ENCODE results near the gene EZR.

EZR gene

GRCh38 chr6:158781692-158782373, 37.3 kb downstream of the EZR start:
- Histone ChIP-seq H3K36me3 (ENCODE audit: insufficient read depth, low read length) (peaks cover 99% of the 10 kb centered on the region), H3K4me2 (ENCODE audit: low read length) (no peak overlapping the region), H3K9ac (ENCODE audit: low read length) (no peak overlapping the region), H3F3A (ENCODE audit: insufficient read depth, low read length) (no peaks in the 10 kb centered on the region), H3K4me1 (ENCODE audit: insufficient read depth, low read length, severe bottlenecking) (no peaks in the 10 kb centered on the region), H3K9me2 (ENCODE audit: low read depth, low read length) (no peaks in the 10 kb centered on the region), H3K9me3 (ENCODE audit: low read length) (no peaks in the 10 kb centered on the region), H3K4me3 (ENCODE audit: low read depth, low read length, poor library complexity, severe bottlenecking) (no peak overlapping the region), H4K20me1 (ENCODE audit: insufficient read depth, low read length) (0 out of 2 replicates have a peak, but pooled peaks cover 3% of the 10 kb centered on the region), H3K79me2 (ENCODE audit: insufficient read depth, low read length) (no peaks in the 10 kb centered on the region), H2AFZ (ENCODE audit: low read length) (no peak overlapping the region), H3K27ac (ENCODE audit: low read depth, low read length, poor library complexity, severe bottlenecking) (no peak overlapping the region), H3K27me3 (ENCODE audit: insufficient read depth, low read length) (no peaks in the 10 kb centered on the region)
- TF ChIP-seq CTCF (IDR thresholded peaks at IDR 0.05; ENCODE audit: low read length): no peak
- TF ChIP-seq EZH2 (IDR thresholded peaks at IDR 0.05; ENCODE audit: borderline replicate concordance, low read length): no peak

GRCh38 chr6:158780988-158781691, 38.0 kb downstream of the EZR start:
- Histone ChIP-seq H3K9me3 (ENCODE audit: low read length) (no peaks in the 10 kb centered on the region), H3F3A (ENCODE audit: insufficient read depth, low read length) (no peaks in the 10 kb centered on the region), H2AFZ (ENCODE audit: low read length) (no peak overlapping the region), H3K36me3 (ENCODE audit: insufficient read depth, low read length) (peaks cover 99% of the 10 kb centered on the region), H3K4me2 (ENCODE audit: low read length) (no peak overlapping the region), H3K79me2 (ENCODE audit: insufficient read depth, low read length) (no peaks in the 10 kb centered on the region), H3K9me2 (ENCODE audit: low read depth, low read length) (no peaks in the 10 kb centered on the region), H3K4me3 (ENCODE audit: low read depth, low read length, poor library complexity, severe bottlenecking) (no peak overlapping the region), H4K20me1 (ENCODE audit: insufficient read depth, low read length) (0 out of 2 replicates have a peak, but pooled peaks cover 3% of the 10 kb centered on the region), H3K27ac (ENCODE audit: low read depth, low read length, poor library complexity, severe bottlenecking) (no peak overlapping the region), H3K27me3 (ENCODE audit: insufficient read depth, low read length) (no peaks in the 10 kb centered on the region), H3K4me1 (ENCODE audit: insufficient read depth, low read length, severe bottlenecking) (no peaks in the 10 kb centered on the region), H3K9ac (ENCODE audit: low read length) (no peak overlapping the region)
- TF ChIP-seq EZH2 (IDR thresholded peaks at IDR 0.05; ENCODE audit: borderline replicate concordance, low read length) (no peak), CTCF (IDR thresholded peaks at IDR 0.05; ENCODE audit: low read length) (no peak)

- Histone ChIP-seq H3K27me3 (ENCODE audit: insufficient read depth, low read length) (no peaks in the 10 kb centered on the region), H3F3A (ENCODE audit: insufficient read depth, low read length) (no peaks in the 10 kb centered on the region), H3K27ac (ENCODE audit: low read depth, low read length, poor library complexity, severe bottlenecking) (no peak overlapping the region), H3K4me2 (ENCODE audit: low read length) (no peak overlapping the region), H3K9me3 (ENCODE audit: low read length) (no peaks in the 10 kb centered on the region), H3K4me1 (ENCODE audit: insufficient read depth, low read length, severe bottlenecking) (no peaks in the 10 kb centered on the region), H2AFZ (ENCODE audit: low read length) (no peak overlapping the region), H3K36me3 (ENCODE audit: insufficient read depth, low read length) (peaks cover 99% of the 10 kb centered on the region), H3K9me2 (ENCODE audit: low read depth, low read length) (no peaks in the 10 kb centered on the region), H3K4me3 (ENCODE audit: low read depth, low read length, poor library complexity, severe bottlenecking) (no peak overlapping the region), H3K79me2 (ENCODE audit: insufficient read depth, low read length) (no peaks in the 10 kb centered on the region), H4K20me1 (ENCODE audit: insufficient read depth, low read length) (0 out of 2 replicates have a peak, but pooled peaks cover 3% of the 10 kb centered on the region), H3K9ac (ENCODE audit: low read length) (no peak overlapping the region)
- TF ChIP-seq CTCF (IDR thresholded peaks at IDR 0.05; ENCODE audit: low read length) (no peak), EZH2 (IDR thresholded peaks at IDR 0.05; ENCODE audit: borderline replicate concordance, low read length) (no peak)
Observed at GRCh38 chr6:158780246-158780884, 38.8 kb downstream of the EZR start.
